IMR-90 (cell line): Measurements from ENCODE around the gene NBPF3. TPM values are rescaled to one million over a fixed set of nuclear protein-coding genes. Genes with fewer than 3 reads are reported as not detected.
"Not testable (repeated sequence)": the region's sequence is repeated elsewhere in the genome, so short reads cannot be mapped to it uniquely, and the experiment has no call there.

ENCODE experiments used
- ATAC-seq: fragments of 200-7000 bp; cut with Tn5 transposase; 2 replicates; pipeline ENCODE4 v1.9.1; 2020; ENCODE audit warnings: low read depth, mild to moderate bottlenecking, moderate library complexity
- BruUV-seq: library from RNA; stranded (reverse); fragments of 400-500 nt; replicated peaks from 2 replicates; lab custom pipeline; 2021; lab: Mats Ljungman, UMichigan
- CTCF ChIA-PET: fragments of 300-600 bp; formaldehyde crosslinking; extraction: SDS; loops from one replicate; lab custom pipeline; 2021; ENCODE audit warnings: antibody characterized with exemption; lab: Yijun Ruan, JAX
- POLR2A ChIA-PET: fragments of 300-600 bp; sonication (Branson Sonifier 250); formaldehyde crosslinking; loops from one replicate; lab custom pipeline; 2022; ENCODE audit warnings: antibody characterized with exemption; ENCODE audit not compliant: unreplicated experiment; lab: Charles Lee
- DNase-seq: peaks from one replicate; pipeline ENCODE4 v3.0.0; 2013
- H2AFZ ChIP-seq: replicated peaks from 2 replicates; pipeline ENCODE3; 2013; ENCODE audit warnings: low read length, mild to moderate bottlenecking; ENCODE audit not compliant: poor library complexity
- H2AK5ac ChIP-seq: 2 replicates; pipeline ENCODE4 v1.6.1; 2013; ENCODE audit warnings: low read depth, low read length, inconsistent platforms
- H2AK9ac ChIP-seq: replicated peaks from 2 replicates; pipeline ENCODE3; 2013; ENCODE audit warnings: mild to moderate bottlenecking, low read depth, low read length, moderate library complexity; ENCODE audit not compliant: poor library complexity
- H2BK120ac ChIP-seq: 2 replicates; pipeline ENCODE4 v1.6.1; 2013; ENCODE audit warnings: low read depth, low read length, inconsistent platforms
- H2BK15ac ChIP-seq: 3 replicates; pipeline ENCODE4 v1.6.1; 2013; ENCODE audit warnings: low read depth, low read length, inconsistent platforms
- H2BK20ac ChIP-seq: 2 replicates; pipeline ENCODE4 v1.6.1; 2013; ENCODE audit warnings: low read depth, mild to moderate bottlenecking, inconsistent platforms, low read length, moderate library complexity
- H2BK5ac ChIP-seq: 2 replicates; pipeline ENCODE4 v1.6.1; 2013; ENCODE audit warnings: mild to moderate bottlenecking, low read depth, low read length, inconsistent platforms; ENCODE audit not compliant: poor library complexity, severe bottlenecking
- H3K14ac ChIP-seq: replicated peaks from 2 replicates; pipeline ENCODE4 v1.6.1; 2013; ENCODE audit warnings: low read depth, low read length, inconsistent platforms
- H3K18ac ChIP-seq: 2 replicates; pipeline ENCODE4 v1.6.1; 2013; ENCODE audit warnings: low read depth, low read length, control low read depth
- H3K23ac ChIP-seq: 2 replicates; pipeline ENCODE4 v1.6.1; 2013; ENCODE audit warnings: low read depth, low read length, inconsistent platforms
- H3K27ac ChIP-seq: 2 replicates; pipeline ENCODE4 v1.5.1; 2013; ENCODE audit warnings: mild to moderate bottlenecking, control low read depth, low read length; ENCODE audit not compliant: insufficient read depth
- H3K27me3 ChIP-seq: 2 replicates; pipeline ENCODE4 v1.6.1; 2013; ENCODE audit warnings: low read length; ENCODE audit not compliant: control insufficient read depth, insufficient read depth
- H3K36me3 ChIP-seq: 2 replicates; pipeline ENCODE4 v1.6.1; 2013; ENCODE audit warnings: low read length, mixed read lengths; ENCODE audit not compliant: control insufficient read depth, insufficient read depth
- H3K4ac ChIP-seq: 2 replicates; pipeline ENCODE4 v1.6.1; 2013; ENCODE audit warnings: low read depth, low read length, inconsistent platforms
- H3K4me1 ChIP-seq: 2 replicates; pipeline ENCODE4 v1.6.1; 2013; ENCODE audit warnings: low read length, mixed read lengths; ENCODE audit not compliant: control insufficient read depth, insufficient read depth
- H3K4me2 ChIP-seq: 2 replicates; pipeline ENCODE4 v1.6.1; 2013; ENCODE audit warnings: low read depth, mild to moderate bottlenecking, control low read depth, low read length, moderate library complexity
- H3K4me3 ChIP-seq: 2 replicates; pipeline ENCODE4 v1.5.1; 2013; ENCODE audit warnings: low read depth, mild to moderate bottlenecking, control low read depth, low read length, moderate library complexity; ENCODE audit not compliant: insufficient read depth
- H3K56ac ChIP-seq: 2 replicates; pipeline ENCODE4 v1.6.1; 2013; ENCODE audit warnings: low read length, inconsistent platforms; ENCODE audit not compliant: insufficient read depth; ENCODE audit errors: extremely low read depth
- H3K79me1 ChIP-seq, 2 experiments: 2 replicates each; pipeline ENCODE4 v1.6.1; 2013; ENCODE audit warnings: low read length in 2 of 2, inconsistent platforms in 1 of 2, low read depth in 1 of 2
- H3K9ac ChIP-seq: 2 replicates; pipeline ENCODE4 v1.6.1; 2013; ENCODE audit warnings: low read depth, low read length, control low read depth
- H3K9me1 ChIP-seq: 2 replicates; pipeline ENCODE4 v1.6.1; 2013; ENCODE audit warnings: low read length, inconsistent platforms; ENCODE audit not compliant: insufficient read depth
- H3K9me3 ChIP-seq: 2 replicates; pipeline ENCODE4 v1.6.1; 2013; ENCODE audit warnings: low read length; ENCODE audit not compliant: control insufficient read depth, insufficient read depth
- H4K20me1 ChIP-seq: 2 replicates; pipeline ENCODE4 v1.6.1; 2013; ENCODE audit warnings: low read length, inconsistent platforms; ENCODE audit not compliant: insufficient read depth
- H4K5ac ChIP-seq: 2 replicates; pipeline ENCODE4 v1.6.1; 2013; ENCODE audit warnings: mild to moderate bottlenecking, low read depth, low read length, control low read depth
- H4K8ac ChIP-seq, 2 experiments: 2 replicates each; pipeline ENCODE4 v1.6.1; 2013; ENCODE audit warnings: low read depth in 2 of 2, low read length in 2 of 2, control low read depth in 1 of 2, inconsistent platforms in 1 of 2
- H4K91ac ChIP-seq: 2 replicates; pipeline ENCODE4 v1.6.1; 2013; ENCODE audit warnings: low read depth, low read length, inconsistent platforms; ENCODE audit not compliant: insufficient read depth
- WGBS, 2 experiments: methylation state at CpG; one replicate each; pipeline versions ENCODE4 v1.1.5 to v1.1.7; 2013; ENCODE audit warnings: missing lambda C conversion rate in 2 of 2; ENCODE audit not compliant: insufficient read length in 1 of 2; ENCODE audit errors: extremely low coverage in 2 of 2; 5-methylcytosine and 5-hydroxymethylcytosine counted together
- dilution Hi-C: fragments of 300-500 bp; cut with HindIII; formaldehyde crosslinking; loops from one replicate; pipeline ENCODE4 v1.14.3; 2018; ENCODE audit warnings: low sequenced_read_pairs; ENCODE audit not compliant: unreplicated experiment
- in situ Hi-C: fragments of 300-500 bp; cut with MboI; formaldehyde crosslinking; loops from 3 replicates; pipeline ENCODE4 v1.14.3; 2019; ENCODE audit warnings: low sequenced_read_pairs, inconsistent platforms, mixed read lengths
- intact Hi-C: fragments of 100-400 bp; cut with micrococcal nuclease; formaldehyde crosslinking; loops from 2 replicates; pipeline ENCODE4 v1.10.0; 2022
- polyA plus RNA-seq, 3 experiments: library from polyadenylated mRNA; depleted of rRNA; stranded (reverse); fragments of >200 nt; gene quantifications; 2 replicates each; pipeline ENCODE4 v1.2.3, GENCODE V29; 2012; ENCODE audit warnings: low replicate concordance in 1 of 3
- total RNA-seq: library from RNA; depleted of rRNA; stranded (reverse); fragments of >200 nt; gene quantifications from 2 replicates; pipeline ENCODE4 v1.2.3, GENCODE V29; 2012

Gene NBPF3
- total and polyA plus RNA-seq, 2 of the 4 experiments (the other 2 are of a cell fraction), result 8.7 to 18.8 TPM

- H4K20me1 ChIP-seq, H2AK5ac ChIP-seq, H3K36me3 ChIP-seq, ATAC-seq, H3K9me1 ChIP-seq, H3K4me3 ChIP-seq, H2BK5ac ChIP-seq, H4K8ac ChIP-seq, H2BK20ac ChIP-seq, intact Hi-C loops, H3K27me3 ChIP-seq, H3K23ac ChIP-seq, H3K4me1 ChIP-seq, H3K9ac ChIP-seq, H4K91ac ChIP-seq, H3K4me2 ChIP-seq, H3K79me1 ChIP-seq, DNase-seq, H3K4ac ChIP-seq, H3K14ac ChIP-seq, H2AK9ac ChIP-seq, H3K18ac ChIP-seq, H3K9me3 ChIP-seq, H3K27ac ChIP-seq, dilution Hi-C loops, in situ Hi-C loops, H3K56ac ChIP-seq, BruUV-seq, H4K5ac ChIP-seq, H2BK120ac ChIP-seq, POLR2A ChIA-PET, H2AFZ ChIP-seq, H2BK15ac ChIP-seq, CTCF ChIA-PET: not testable (repeated sequence)
- WGBS, 2 experiments, result no CpG with 5 or more reads among the region's 34 CpGs
These were observed 10.7 kb upstream of the NBPF3 start for GRCh38 chr1:21429210-21429609.

- CTCF ChIA-PET, H2AK5ac ChIP-seq, dilution Hi-C loops: not testable (repeated sequence)
These were observed 9.1 kb upstream of the NBPF3 start for GRCh38 chr1:21430875-21431274.

More at GRCh38 chr1:21430875-21431274, 9.1 kb upstream of the NBPF3 start:
- H4K5ac ChIP-seq, H2BK20ac ChIP-seq, H4K8ac ChIP-seq, H3K9ac ChIP-seq, H3K27ac ChIP-seq, H3K14ac ChIP-seq, H3K4me2 ChIP-seq, H2AFZ ChIP-seq, ATAC-seq, H3K27me3 ChIP-seq, H4K20me1 ChIP-seq, H2BK120ac ChIP-seq, H2AK9ac ChIP-seq, DNase-seq, H3K56ac ChIP-seq, H3K4me1 ChIP-seq, H3K23ac ChIP-seq, H3K79me1 ChIP-seq, H3K18ac ChIP-seq, in situ Hi-C loops, POLR2A ChIA-PET, H3K9me3 ChIP-seq, H4K91ac ChIP-seq, H3K4ac ChIP-seq, H3K36me3 ChIP-seq, H3K4me3 ChIP-seq, H2BK15ac ChIP-seq, intact Hi-C loops, H2BK5ac ChIP-seq, BruUV-seq, H3K9me1 ChIP-seq: not testable (repeated sequence)
- no CpG with 5 or more reads among the region's 6 CpGs for WGBS, 2 experiments
